OCI-LY7 (cell line): ENCODE measurements around the gene SLC48A1.

ENCODE experiments used
- CTCF ChIP-seq: fragments of 200-600 bp; sonication (generic); conservative IDR thresholded peaks from 2 replicates; pipeline ENCODE4 v1.5.1; 2014; ENCODE audit warnings: mild to moderate bottlenecking, antibody characterized with exemption, low read length, moderate library complexity, mixed read lengths
- EZH2phosphoT487 ChIP-seq: fragments of 200-600 bp; sonication (generic); IDR thresholded peaks from 2 replicates; pipeline ENCODE4 v1.6.1; 2018; ENCODE audit warnings: low read depth, borderline replicate concordance, mild to moderate bottlenecking, mixed run types, antibody characterized with exemption, low read length, moderate library complexity, mixed read lengths

- no peak for TF ChIP-seq CTCF
- TF ChIP-seq EZH2phosphoT487: no peak
Measured at GRCh38 chr12:47801904-47802246, 28.8 kb downstream of the SLC48A1 start.
